ENCODE measurements around the gene TNFSF15.
"Not testable (repeated sequence)": the region's sequence is repeated elsewhere in the genome, so short reads cannot be mapped to it uniquely, and the experiment has no call there.

TNFSF15 gene

GRCh38 chr9:114754581-114754980, 51.3 kb downstream of the TNFSF15 start:
- H3K27ac ChIP-seq = no peak overlapping the region
- no peak for TF ChIP-seq CTCF (conservative IDR thresholded peaks at IDR 0.05)

DNA sequence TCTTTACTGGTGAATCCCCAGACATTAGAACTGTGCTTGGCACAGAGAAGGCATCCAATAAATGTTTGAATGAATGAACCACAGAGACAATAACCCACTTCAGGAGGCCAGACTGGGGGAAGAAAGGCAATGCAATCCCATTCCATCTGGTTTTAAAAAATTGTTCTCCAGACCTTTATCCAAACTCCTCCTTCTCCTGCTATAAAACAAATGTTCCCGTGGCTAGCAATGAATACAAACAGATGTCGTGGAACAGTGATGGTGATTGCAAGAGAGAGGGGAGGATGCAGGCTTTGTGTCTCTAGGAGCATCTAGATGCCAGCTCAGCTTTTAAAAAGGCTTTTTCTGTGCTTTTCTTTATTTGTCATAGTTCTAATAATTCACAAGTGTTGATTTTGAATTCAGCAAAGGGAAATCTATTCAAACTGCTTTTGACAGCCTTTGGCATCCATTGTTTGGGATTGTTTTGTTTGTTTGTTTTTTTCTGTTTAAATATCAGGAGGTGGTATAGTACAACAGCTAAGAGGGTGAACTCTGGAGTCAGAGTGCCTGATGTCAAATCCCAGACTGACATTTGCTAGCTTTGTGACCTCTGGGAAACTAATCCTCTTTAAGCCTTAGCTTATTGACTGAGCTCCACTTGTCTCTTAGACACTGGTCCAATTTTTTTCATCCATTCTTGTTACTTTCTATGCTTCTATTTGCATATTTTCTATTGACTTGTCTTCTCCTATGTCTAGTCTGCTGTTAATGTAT, 59.1 kb downstream of the TNFSF15 start:
- H3K27ac ChIP-seq = no peak overlapping the region
- no peak for TF ChIP-seq CTCF (conservative IDR thresholded peaks at IDR 0.05)

- no peak for TF ChIP-seq CTCF (conservative IDR thresholded peaks at IDR 0.05)
- no peak overlapping the region for H3K27ac ChIP-seq
These were observed 59.8 kb downstream of the TNFSF15 start for GRCh38 chr9:114745879-114746550.

GRCh38 chr9:114745108-114745848, 60.6 kb downstream of the TNFSF15 start:
- no peak overlapping the region for H3K27ac ChIP-seq
- TF ChIP-seq CTCF (conservative IDR thresholded peaks at IDR 0.05) = no peak

- no peak for TF ChIP-seq CTCF (conservative IDR thresholded peaks at IDR 0.05)
- H3K27ac ChIP-seq = no peak overlapping the region
These were observed 62.4 kb downstream of the TNFSF15 start for GRCh38 chr9:114743446-114743845.

- no peak overlapping the region for H3K27ac ChIP-seq
These were observed 62.9 kb downstream of the TNFSF15 start for GRCh38 chr9:114742947-114743346.

DNA sequence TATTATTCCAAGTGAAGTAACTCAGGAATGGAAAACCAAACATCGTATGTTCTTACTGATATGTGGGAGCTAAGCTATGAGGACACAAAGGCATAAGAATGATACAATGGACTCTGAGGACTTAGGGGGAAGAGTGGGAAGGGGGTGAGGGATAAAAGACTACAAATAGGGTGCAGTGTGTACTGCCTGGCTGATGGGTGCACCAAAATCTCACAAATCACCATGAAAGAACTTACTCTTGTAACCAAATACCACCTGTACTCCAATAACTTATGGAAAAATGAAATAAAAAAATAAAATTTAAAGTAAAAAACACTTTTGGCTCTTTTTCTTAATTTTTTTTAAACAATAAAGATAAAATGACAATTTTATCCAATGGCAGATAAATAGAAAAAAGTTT, 64.3 kb downstream of the TNFSF15 start:
- not testable (repeated sequence) for H3K27ac ChIP-seq

More at GRCh38 chr9:114742947-114743346, 62.9 kb downstream of the TNFSF15 start:
- TF ChIP-seq CTCF (conservative IDR thresholded peaks at IDR 0.05) = no peak
